ENCODE results near the gene LTA4H. TPM values are rescaled to one million over a fixed set of nuclear protein-coding genes. Genes with fewer than 3 reads are reported as not detected.

LTA4H gene
- total and polyA plus RNA-seq, 10 of the 15 experiments (the other 5 are each of a cell fraction or from before 2014, with no cell fraction given): 43.9 to 106 (median 47.3) TPM

DNA sequence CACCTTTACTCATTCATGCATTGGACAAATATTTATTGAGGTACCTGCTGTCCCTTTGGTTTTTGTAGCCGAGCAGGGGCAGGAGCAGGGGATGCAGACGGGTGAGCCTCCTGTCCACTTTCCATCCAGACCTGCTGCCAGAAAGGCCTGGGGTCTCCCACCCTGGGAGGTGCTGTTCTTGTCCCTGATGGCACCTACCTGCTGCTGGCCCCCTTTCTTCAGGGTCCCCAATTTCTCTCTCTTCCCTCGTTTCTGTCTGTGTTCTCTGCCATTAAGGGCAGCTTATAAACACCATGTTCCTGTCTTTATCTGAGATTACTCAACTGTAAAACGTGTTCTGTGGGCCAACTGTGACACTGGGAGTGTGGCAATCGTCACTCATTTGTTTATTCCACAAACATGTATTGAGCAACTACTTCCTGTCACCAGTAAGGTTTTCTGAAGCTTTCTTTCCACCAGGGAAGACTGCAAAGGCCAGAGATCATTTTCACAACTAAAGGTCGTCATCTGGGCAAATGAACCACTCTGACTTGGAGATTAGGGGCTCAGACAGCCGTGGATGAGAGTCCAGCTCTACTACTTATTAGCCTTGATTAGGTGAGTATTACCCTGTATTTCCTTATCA lies 39.2 kb downstream of the LTA4H start, which contains the start of gene HAL:
Gene HAL, minus strand, starts transcription at position 311 of the 625 bp plus-strand sequence. CDS start 434 bp downstream, outside the sequence.
- no peaks in the 10 kb centered on the region for H3K9me3 ChIP-seq (replicated peaks; ENCODE audit: control insufficient read depth, insufficient read depth, low read length)
- H3K4me1 ChIP-seq (ENCODE audit: control insufficient read depth, insufficient read depth, low read length): no peaks in the 10 kb centered on the region
- no peak within 1 kb of the TSS for H2AFZ ChIP-seq (ENCODE audit: control insufficient read depth, low read depth, low read length)
- no peaks in the 10 kb centered on the region for H3K79me2 ChIP-seq (ENCODE audit: control insufficient read depth, insufficient read depth, low read length)
- BruUV-seq (replicated peaks): no TSS peak
- no peak within 1 kb of the TSS for H3K27ac ChIP-seq (ENCODE audit: control insufficient read depth, insufficient read depth)
- no peak within 1 kb of the TSS for H3K4me3 ChIP-seq
- in situ Hi-C loops (cut with MboI) (no loop called here), intact Hi-C loops (cut with micrococcal nuclease; ENCODE audit: unreplicated experiment) (no loop called here)
- SMC1A ChIA-PET (ENCODE audit: uncharacterized antibody, unreplicated experiment): interaction anchor here (0.5 to 2.2 kb wide), 2 partner anchors 79 to 844 kb away, joined by 4 to 8 read pairs; no protein-coding TSS in a partner anchor
- no peak for ATAC-seq
- RAD21 ChIA-PET (ENCODE audit: unreplicated experiment): interaction anchor here (1.3 kb wide), 1 partner anchor 77 kb away, joined by 5 read pairs; no protein-coding TSS in a partner anchor
- no peak for TF ChIP-seq CHD1 (IDR thresholded peaks at IDR 0.05; ENCODE audit: low read depth, low read length)
- TF ChIP-seq, protein P1, sequence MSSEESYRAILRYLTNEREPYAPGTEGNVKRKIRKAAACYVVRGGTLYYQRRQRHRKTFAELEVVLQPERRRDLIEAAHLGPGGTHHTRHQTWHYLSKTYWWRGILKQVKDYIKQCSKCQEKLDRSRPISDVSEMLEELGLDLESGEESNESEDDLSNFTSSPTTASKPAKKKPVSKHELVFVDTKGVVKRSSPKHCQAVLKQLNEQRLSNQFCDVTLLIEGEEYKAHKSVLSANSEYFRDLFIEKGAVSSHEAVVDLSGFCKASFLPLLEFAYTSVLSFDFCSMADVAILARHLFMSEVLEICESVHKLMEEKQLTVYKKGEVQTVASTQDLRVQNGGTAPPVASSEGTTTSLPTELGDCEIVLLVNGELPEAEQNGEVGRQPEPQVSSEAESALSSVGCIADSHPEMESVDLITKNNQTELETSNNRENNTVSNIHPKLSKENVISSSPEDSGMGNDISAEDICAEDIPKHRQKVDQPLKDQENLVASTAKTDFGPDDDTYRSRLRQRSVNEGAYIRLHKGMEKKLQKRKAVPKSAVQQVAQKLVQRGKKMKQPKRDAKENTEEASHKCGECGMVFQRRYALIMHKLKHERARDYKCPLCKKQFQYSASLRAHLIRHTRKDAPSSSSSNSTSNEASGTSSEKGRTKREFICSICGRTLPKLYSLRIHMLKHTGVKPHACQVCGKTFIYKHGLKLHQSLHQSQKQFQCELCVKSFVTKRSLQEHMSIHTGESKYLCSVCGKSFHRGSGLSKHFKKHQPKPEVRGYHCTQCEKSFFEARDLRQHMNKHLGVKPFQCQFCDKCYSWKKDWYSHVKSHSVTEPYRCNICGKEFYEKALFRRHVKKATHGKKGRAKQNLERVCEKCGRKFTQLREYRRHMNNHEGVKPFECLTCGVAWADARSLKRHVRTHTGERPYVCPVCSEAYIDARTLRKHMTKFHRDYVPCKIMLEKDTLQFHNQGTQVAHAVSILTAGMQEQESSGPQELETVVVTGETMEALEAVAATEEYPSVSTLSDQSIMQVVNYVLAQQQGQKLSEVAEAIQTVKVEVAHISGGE (CRISPR knock-in tag; IDR thresholded peaks at IDR 0.05): no peak
- no peak for TF ChIP-seq SIX5 (IDR thresholded peaks at IDR 0.05; ENCODE audit: low read depth, low read length, severe bottlenecking)
- TF ChIP-seq BACH1 (IDR thresholded peaks at IDR 0.05; ENCODE audit: borderline replicate concordance): no peak
- FAIRE-seq: no peak
- no peaks in the 10 kb centered on the region for H3K27me3 ChIP-seq (replicated peaks in 1 of 2; ENCODE audit: control insufficient read depth in 2 of 2, insufficient read depth in 2 of 2, low read length in 1 of 2)
- H3K36me3 ChIP-seq (ENCODE audit: control insufficient read depth in 2 of 2, insufficient read depth in 2 of 2, low read length in 1 of 2): no peaks in the 10 kb centered on the region
- no peaks in the 10 kb centered on the region for H4K20me1 ChIP-seq (ENCODE audit: control insufficient read depth, insufficient read depth)
- CTCF ChIA-PET: interaction anchor here (1.1 to 6.8 kb wide), 3 partner anchors 10 to 78 kb away, joined by 3 to 116 read pairs (median 3); no protein-coding TSS in a partner anchor
- no peak for DNase-seq (ENCODE audit: low read depth, low spot score)
- POLR2A ChIA-PET: no interaction called here
- no peak within 1 kb of the TSS for H3K4me2 ChIP-seq (ENCODE audit: control insufficient read depth, insufficient read depth)
- 35% methylated on average over 7 of the region's 7 CpGs for WGBS (ENCODE audit: insufficient coverage, insufficient replicate concordance, low lambda C conversion rate, missing lambda C conversion rate)
- H3K9ac ChIP-seq (ENCODE audit: control insufficient read depth, insufficient read depth, low read length): no peak within 1 kb of the TSS

Data from GM12878 (cell line).